ENCODE measurements around the gene NRG2.

The NRG2 gene

GRCh38 chr5:140020601-140021177 is 22.4 kb downstream of the NRG2 start:
- TF ChIP-seq, protein P1, sequence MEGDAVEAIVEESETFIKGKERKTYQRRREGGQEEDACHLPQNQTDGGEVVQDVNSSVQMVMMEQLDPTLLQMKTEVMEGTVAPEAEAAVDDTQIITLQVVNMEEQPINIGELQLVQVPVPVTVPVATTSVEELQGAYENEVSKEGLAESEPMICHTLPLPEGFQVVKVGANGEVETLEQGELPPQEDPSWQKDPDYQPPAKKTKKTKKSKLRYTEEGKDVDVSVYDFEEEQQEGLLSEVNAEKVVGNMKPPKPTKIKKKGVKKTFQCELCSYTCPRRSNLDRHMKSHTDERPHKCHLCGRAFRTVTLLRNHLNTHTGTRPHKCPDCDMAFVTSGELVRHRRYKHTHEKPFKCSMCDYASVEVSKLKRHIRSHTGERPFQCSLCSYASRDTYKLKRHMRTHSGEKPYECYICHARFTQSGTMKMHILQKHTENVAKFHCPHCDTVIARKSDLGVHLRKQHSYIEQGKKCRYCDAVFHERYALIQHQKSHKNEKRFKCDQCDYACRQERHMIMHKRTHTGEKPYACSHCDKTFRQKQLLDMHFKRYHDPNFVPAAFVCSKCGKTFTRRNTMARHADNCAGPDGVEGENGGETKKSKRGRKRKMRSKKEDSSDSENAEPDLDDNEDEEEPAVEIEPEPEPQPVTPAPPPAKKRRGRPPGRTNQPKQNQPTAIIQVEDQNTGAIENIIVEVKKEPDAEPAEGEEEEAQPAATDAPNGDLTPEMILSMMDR (IDR thresholded peaks at IDR 0.05; ENCODE audit: insufficient read depth, low read depth, low read length, missing control alignments): no peak

DNA sequence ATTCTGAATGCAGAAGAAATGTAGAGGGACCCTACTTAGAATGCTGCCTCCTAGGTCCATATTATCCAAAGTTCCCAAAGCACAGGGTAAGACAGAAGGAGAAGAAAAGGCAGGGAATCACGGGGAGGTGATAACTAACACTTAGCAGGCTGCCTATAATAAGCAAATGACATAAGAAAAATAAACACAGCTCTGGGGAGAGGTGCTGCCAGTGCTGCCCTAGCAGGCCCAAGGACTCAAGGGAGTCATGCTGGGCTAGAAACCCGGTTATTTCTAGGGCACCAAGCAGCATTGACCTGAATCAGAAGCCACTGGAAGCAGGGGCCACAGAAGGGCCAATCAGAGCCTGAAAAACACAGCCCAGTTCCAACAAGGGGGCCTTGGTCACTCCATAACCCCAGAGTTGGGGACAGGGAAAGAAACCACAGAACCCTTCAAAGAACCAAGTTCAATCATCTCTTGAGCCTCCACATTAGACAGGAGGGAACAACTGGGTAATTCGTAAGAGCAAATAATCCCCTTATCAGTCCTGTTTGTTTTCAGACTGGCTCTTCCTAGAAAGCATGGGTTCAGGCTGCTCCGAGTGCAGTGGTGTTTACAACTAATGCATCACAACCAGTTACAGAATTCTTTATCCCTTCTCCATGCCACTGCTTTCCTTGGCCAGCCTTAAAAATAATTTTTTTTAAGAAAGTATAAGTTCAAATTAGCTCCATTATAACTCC is 24.0 kb downstream of the NRG2 start:
- TF ChIP-seq, protein P1 (IDR thresholded peaks at IDR 0.05; ENCODE audit: insufficient read depth, low read depth, low read length, missing control alignments): no peak

More at GRCh38 chr5:140020601-140021177, 22.4 kb downstream of the NRG2 start:
- H3K4me3 ChIP-seq (ENCODE audit: low read depth, low read length): no peak overlapping the region
- no peak for DNase-seq (ENCODE audit: low read depth)

GRCh38 chr5:140018517-140018916 is 24.6 kb downstream of the NRG2 start:
- no peak for DNase-seq (ENCODE audit: low read depth)
- TF ChIP-seq, protein P1 (IDR thresholded peaks at IDR 0.05; ENCODE audit: insufficient read depth, low read depth, low read length, missing control alignments): no peak
- H3K4me3 ChIP-seq (ENCODE audit: low read depth, low read length): no peak overlapping the region

More for the DNA sequence above, 24.0 kb downstream of the NRG2 start:
- no peak overlapping the region for H3K4me3 ChIP-seq (ENCODE audit: low read depth, low read length)
- no peak for DNase-seq (ENCODE audit: low read depth)

GRCh38 chr5:140018096-140018481 is 25.0 kb downstream of the NRG2 start:
- DNase-seq (ENCODE audit: low read depth): no peak
- TF ChIP-seq, protein P1 (IDR thresholded peaks at IDR 0.05; ENCODE audit: insufficient read depth, low read depth, low read length, missing control alignments): no peak
- no peak overlapping the region for H3K4me3 ChIP-seq (ENCODE audit: low read depth, low read length)

- no peak for DNase-seq (ENCODE audit: low read depth)
- TF ChIP-seq, protein P1 (IDR thresholded peaks at IDR 0.05; ENCODE audit: insufficient read depth, low read depth, low read length, missing control alignments): no peak
- H3K4me3 ChIP-seq (ENCODE audit: low read depth, low read length): no peak overlapping the region
Measured at GRCh38 chr5:140017397-140018095, 25.6 kb downstream of the NRG2 start.

DNA sequence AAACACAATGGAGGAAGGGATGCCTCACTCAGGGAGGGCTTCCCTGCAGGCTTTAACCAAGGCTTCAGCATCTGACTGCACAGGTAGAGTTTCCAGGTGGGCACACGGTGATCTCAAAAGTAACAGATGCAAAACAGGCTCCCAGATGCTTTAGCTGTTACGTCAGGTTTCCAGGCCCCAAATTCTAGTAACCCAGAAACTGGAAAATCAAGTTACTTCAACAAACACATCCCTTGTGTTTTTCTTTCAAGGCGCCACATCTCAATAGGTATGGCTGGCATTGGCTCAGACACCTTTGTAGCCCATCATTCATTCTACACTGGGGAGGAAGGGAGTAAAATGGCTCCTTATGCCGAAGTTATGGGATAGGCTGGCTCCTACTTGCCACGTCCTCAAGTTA is 27.4 kb downstream of the NRG2 start:
- TF ChIP-seq, protein P1 (IDR thresholded peaks at IDR 0.05; ENCODE audit: insufficient read depth, low read depth, low read length, missing control alignments): no peak
- DNase-seq (ENCODE audit: low read depth): no peak
- no peak overlapping the region for H3K4me3 ChIP-seq (ENCODE audit: low read depth, low read length)

Measured in GM12865 (cell line).